NAMALWA (cell line): ENCODE data around the gene LIPC.
A peak's percentile ranks its signal among the peaks of the same experiment; 100 is the strongest.

ENCODE experiments used
- DNase-seq: peaks from one replicate; pipeline ENCODE4 v3.0.0-alpha.2; 2015; ENCODE audit warnings: low spot score

LIPC gene

DNA sequence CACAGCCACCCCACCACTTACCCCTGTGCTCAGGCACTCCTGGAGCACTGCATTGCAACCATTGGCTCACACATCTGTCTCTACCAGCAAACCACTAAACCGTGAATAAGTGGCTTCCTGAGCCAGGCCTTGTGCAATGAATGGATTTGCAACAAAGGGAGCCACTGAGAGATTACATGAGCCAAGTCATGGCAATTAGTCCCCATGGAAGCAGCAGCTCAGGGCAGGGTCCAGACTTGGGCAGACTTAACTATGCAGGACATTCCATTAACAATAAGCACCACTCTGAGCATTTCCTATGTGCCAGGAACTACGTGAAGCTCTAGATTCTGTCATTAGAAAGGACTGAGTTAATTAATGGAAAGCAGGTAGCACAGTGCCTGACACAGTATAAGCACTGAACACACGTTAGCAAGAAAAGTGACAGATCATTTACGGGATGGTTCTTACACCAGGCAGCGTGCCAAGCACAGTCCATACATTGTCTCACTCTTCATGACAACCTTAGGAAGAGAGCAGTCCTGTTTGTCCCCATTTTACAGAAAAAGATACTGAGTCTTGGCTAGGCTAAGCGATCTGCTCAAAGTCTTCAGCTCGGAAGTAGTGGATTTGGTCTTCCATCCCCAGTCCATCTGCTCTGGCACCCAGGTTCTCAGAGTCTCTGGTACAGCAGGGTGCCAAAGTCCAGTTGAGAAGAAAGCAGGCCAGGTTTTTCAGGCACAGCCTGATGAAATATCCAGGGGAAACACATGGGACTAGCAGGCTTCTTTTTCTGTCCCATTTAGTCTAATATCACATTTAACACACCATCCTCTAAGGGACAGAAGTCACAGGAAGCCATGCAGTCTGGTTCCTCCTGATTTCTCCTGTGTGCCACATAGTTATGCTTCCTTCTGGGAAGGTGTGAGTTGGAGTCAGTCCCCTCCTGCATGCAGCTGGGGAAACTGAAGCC, 44.1 kb downstream of the LIPC start:
- DNase-seq: no peak

DNA sequence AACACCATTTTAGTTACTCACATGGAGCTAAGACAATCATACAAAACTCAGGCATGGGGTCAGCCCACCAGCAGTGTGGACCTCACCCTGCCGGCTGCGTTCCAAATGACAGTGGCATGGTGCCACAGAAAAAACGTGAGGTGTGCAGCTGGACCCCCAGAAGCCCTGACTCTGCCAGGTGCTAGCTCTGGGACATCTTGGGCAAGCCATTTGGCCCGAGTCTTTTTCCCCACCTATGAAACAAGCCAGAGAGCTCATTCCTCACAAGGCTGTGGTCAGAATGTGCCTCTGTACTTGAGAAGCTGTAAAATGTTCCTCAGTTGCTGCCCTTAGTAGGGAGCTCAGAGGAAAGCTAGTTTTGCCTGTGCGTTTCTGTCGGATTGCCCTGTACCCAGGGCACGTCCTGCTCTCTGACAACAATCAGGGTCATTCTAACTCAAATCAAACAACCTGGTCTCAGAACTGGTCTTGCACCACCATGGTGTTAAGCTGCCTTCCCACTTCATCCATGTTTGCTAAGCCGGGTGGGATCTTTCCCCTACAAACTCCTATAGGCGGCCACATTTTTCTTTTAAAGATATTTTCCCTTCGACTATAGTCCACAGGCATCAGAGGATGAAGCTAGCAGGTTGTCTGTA, 44.9 kb downstream of the LIPC start:
- no peak for DNase-seq

DNA sequence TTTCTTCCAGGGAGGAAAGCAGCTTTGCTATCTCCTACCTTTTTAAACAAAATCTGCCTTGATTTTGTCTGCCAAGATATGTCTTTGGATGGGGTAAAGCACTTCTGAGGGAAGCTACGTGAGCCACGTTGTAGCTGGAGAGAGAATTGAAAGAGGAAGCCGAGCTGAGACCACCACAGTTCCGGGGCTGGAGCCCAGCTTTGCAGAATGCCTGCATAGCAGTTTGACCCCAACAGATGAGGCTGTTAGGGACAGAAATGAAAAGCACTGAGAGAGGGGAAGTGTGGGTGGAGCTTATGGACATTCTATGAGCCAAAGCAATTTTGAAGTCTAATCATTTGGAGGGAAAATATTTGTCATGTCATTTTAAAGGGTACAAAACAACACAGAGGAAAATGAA, 45.4 kb downstream of the LIPC start:
- DNase-seq: peak; percentile 12

DNA sequence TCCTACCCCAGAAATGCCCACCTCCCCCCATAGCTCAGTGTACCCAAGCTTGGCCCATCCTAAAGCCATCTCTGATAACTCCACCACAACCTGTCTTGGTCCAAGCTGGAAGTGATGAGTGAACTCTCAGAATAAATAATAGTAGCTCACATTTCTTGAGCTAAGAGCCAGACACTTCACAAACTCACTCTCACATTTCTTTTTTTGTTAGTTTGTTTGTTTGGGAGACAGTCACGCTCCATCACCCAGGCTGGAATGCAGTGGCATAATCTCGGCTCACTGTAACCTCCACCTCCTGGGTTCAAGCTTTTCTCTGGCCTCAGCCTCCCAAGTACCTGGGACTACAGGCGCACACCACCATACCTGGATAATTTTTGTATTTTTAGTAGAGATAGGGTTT, 46.2 kb downstream of the LIPC start:
- no peak for DNase-seq

DNA sequence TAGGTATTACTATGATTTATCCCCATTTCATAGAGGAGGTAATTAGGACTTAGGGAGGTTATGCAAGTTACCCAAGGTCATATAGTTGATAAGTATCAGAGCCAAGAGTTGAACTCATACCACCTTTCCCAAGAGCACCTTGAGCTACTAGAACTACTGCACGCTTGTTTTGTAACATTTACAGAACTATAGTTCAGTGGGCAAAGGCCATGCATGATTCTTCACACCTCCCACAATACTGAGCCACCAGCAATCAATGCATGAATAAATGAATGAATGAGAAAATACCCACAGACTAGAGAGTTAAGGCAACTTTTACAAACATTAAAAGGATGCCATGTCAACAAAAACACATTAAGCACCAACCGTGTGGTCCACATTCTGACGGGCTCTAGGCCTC, 46.8 kb downstream of the LIPC start:
- DNase-seq: no peak

DNA sequence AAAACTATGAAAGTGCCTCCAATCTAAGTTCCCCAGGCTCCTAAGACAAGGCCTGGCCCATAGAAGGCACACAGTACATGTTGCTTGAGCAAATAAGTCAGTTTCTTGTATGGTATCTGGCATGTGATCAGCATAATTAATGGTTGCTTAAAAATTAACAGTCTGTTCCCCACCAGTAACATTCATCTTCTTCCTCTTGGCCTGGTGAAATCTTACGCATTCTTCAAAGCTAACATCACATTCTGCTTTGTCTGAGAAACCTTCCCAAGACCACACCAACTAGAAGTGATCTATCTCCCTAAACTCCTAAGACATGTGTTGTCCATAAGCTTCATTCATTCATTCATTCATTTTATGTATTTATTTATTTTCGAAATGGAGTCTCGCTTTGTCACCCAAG, 48.1 kb downstream of the LIPC start:
- DNase-seq: no peak

DNA sequence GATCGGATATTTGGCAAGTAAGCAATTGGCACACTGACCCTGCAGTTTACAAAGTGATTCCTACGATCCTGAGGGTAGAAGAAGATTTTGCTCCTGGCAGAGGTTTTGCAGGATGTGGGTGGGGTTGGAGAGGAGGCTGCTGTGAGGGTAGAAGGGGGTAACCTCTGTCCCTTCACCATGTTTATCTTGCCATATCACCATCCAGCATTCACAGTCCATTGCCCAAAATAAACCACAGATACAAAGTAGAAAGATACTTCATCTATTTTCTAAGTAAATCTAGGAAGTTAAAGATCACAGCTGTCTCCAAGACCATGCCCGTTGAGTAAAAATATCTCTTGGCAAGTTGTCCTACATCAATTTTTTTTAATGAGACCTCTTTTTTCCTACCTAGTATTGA, 51.6 kb downstream of the LIPC start:
- no peak for DNase-seq

DNA sequence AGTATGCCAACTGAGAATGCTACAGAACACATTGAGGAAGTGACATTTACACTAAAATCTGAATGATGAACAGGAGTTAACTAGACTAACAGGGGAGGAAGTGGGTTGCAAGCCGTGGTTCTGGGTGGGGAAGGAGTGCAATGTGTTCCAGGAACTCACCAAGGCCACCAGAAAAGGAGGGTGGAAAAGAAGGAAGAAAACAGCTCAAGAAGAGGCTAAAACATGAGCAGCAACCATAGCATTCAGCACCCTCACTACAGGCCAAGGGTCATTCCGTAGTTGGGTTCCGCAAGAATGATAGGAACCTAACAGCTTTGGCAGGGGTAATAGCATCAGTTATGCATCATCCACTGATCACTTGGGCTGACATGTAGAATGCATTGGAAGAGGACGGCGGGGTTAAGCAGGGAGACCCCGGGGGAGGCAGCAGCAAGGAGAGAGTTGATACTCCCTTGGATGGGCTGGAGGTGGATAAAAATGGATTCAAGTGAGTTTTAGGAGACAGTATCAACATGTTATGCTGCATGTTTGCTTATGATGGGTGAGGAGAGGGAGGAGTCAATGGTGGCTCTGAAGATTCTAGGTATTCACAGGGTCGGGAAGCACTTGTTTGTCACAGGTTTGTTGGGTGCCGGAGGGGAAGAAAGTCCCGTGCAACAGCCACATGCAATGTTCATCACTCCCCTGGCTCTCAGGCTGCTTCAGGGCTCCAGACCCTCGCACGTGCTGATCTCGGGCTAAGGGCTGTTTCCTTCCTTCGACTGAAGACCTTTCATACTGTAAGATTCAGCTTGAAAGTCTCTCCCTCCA, 53.2 kb downstream of the LIPC start:
- no peak for DNase-seq

DNA sequence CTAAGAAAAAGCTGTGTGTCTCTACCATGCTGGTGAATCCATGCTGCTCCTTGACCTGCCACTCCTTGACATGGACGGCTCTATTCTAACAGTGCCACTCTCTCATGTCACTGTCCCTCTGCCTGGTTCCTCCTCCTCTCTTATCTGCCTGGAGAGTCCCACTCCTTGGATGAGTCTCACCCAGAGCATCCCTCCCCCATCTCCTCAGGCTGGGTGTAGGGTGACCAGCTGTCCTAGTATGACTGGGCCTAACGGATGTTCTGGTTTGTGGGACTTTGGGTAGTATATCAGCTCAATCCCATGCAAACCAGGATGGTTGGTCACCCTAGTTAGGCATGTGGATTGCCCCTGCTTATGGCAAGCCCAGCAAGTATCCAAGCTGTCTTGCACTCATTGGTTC, 54.3 kb downstream of the LIPC start:
- DNase-seq: no peak

DNA sequence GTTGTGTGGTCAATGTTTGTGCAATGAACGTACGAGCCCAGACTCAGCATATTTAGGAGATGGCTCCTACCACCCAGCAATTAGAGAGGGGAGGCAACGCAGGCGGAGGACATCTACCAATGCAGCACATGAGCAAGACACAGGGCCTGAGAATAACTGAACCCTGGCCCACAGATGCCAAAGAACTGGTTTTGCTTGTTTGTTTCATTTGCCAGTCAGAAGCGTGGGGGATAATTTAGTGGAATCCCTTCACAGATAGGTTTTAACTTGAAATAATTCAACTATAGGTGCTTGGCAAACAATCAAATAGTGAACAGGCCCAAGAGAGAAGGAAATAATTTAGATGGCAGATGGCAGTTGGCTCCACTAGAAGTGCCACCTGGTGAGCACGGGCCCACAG, 54.8 kb downstream of the LIPC start:
- DNase-seq: no peak

DNA sequence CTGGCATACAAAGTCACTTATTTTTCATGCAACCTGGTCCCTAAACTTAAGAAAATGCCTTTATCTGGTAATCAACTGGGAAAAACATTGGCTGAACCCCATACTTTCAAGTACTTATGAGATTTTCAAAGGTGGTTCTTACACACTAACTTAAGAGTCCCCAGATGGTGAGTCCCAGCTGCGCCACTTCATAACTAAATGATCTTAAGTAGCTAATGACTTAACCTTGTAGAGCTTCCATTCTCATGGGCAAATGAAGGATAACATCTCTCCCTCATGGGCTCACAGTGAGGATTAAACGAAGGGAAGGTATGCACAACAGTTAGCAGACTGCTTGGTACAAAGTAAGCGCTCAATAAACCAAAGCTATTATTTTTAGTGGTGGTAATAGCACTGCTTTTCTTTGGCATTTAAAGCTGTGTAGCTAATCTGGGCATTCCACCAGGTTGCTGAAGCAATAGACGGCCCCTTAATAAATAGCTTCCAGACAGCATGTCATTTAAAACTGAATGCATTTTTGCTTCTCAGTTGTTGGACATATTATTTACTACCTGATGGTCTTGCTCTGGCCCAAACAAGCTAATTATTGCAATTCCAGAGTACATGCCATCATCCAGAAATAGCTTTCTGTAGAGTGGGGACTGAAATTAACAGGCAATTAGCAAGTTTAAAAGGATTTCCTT, 55.4 kb downstream of the LIPC start:
- DNase-seq: no peak

DNA sequence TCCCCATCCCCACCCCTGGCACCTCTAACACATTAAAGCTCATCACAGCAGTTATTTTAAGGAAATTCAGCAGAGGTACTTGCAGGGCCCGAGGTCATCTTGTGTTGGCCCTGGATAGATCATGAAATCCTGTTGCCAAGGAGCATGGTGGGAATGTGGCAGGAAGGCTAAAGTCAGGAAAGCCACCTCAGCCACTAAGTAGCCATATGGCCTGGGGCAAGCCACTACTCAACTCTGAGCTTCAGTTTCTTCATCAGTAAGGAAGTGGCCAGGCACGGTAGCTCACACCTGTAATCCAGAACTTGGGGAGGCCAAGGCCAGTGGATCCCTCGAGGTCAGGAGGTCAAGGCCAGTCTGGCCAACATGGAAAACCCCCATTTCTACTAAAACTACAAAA, 55.9 kb downstream of the LIPC start:
- DNase-seq: no peak

DNA sequence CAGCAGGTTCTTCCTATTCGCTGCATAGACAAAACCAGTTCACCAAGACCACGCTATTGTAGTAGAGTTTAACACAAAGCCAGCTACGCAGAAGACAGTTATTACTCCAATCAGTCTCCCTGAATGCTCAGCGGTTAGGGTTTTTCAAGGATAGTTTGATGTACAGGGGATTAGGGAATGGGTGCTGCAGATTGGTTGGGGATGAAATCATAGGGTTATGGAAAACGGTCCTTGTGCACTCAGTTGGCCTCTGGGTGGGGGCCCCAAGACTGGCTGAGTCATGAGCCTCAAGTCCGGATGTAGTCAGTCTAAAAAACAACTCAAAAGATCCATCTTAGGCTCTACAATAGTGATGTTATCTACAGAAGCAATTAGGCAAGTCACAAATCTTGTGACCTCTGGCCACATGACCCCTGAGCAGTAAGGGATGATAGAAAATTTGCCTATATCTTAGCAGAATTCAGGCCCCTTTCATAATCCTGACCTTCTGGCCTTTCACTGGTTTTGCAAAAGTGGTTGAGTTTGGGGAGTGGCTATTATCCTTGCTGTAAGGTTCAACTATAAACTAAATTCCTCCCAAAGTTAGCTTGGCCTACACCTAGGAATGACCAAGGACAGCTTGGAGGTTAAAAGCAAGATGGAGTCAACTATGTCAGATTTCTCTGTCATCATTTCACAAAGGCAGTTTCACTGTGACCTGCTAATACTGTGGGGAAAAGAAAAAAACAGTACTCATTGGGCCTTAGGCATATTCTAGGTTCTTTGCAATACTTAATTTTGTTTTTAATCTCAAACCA, 57.7 kb downstream of the LIPC start:
- no peak for DNase-seq

DNA sequence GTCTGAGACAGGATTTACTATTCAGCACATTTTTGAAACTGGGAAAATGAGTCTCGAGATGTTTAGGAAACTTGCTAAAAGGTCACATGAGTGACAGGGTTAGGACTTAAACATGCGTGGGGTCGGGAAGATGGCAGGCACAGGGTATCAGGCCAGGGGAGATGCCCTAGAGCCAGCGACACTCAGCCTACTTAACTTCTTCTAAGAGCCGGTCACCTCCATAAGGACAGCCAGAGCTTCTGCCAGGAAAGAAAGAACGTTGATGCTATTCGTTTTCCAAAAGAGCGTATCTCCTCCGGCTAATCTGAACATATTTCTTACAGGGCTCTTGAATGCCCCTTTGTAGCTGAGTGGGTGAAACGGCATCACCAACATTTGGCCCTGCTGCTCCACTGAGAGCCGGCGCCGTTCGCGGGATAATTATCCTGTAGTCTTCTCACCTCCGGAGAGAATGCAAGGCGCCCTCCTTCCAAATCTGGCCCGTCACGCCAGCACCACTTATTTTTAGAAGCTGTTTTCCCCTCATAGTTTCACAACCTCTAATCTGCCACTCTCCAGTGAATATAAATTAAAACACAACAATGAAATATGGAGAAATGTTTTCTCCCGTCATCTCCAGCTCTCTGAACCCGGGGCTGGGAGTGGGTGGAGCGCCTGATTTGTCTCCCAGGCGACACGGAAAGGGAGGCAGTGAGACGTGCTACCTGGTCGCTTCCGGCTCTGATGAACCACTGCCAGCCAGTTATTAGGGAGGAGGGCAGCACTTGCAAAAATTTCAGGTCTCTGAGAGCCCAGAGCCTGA, 58.5 kb downstream of the LIPC start:
- no peak for DNase-seq

DNA sequence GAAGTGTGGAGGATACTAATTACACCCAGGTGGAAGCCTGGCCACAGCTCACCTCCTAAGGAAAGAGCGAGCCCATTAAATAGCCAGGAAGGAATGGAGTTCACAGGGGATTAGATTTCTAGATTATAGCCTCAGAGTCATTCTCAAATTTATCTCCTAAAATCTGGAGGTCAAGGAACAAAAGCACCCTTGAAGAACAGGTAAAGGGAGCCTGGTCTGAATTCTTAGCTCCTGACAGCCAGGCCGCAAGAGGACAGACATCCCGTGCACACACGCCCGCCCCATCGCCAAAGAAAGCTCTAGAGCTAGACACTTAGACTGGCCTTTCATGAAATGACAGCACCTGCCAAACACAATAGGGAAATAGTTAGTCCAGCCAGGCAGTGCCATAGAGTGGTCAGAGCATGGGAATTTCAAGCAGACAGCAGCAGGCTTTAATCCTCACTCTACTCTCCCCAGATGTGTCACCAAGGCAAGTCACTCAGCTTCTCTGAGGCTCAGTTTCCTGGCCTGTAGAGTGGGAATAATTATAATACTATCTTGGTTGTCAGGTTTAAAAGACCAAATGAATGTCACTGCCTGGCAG, 59.2 kb downstream of the LIPC start:
- DNase-seq: no peak

DNA sequence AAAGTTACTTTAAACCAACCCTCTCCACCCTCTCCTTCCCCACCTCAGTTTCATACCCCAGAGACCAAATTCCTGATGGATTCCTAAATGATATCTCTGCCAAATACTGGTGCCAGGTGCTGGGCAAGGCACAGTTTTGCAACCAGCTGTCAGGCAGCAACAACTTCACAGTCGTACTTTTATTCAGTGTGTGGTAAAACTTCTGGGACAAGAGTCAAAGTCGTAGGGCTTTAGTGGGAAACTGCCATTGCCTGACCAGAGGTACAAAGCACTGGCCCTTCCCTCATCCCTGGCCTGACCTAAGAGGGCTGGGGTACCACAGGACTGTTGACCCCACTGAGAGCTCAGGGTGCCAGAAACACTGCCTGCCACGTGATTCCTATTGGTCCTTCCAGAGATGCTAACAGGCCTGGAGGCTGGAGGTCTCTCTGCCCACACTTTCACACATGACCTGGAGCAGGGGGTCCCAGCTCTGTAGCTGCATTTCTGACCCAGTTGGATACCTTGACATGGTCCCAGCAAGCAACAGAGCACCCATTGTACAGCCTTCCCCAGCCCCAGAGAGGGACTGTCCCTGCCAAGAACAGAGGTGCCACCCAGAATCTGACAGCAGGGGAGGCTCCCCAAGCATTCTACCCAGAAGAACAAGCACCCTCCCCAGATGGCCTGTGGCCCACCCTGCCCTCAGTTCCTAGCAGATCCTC, 59.9 kb downstream of the LIPC start:
- no peak for DNase-seq

DNA sequence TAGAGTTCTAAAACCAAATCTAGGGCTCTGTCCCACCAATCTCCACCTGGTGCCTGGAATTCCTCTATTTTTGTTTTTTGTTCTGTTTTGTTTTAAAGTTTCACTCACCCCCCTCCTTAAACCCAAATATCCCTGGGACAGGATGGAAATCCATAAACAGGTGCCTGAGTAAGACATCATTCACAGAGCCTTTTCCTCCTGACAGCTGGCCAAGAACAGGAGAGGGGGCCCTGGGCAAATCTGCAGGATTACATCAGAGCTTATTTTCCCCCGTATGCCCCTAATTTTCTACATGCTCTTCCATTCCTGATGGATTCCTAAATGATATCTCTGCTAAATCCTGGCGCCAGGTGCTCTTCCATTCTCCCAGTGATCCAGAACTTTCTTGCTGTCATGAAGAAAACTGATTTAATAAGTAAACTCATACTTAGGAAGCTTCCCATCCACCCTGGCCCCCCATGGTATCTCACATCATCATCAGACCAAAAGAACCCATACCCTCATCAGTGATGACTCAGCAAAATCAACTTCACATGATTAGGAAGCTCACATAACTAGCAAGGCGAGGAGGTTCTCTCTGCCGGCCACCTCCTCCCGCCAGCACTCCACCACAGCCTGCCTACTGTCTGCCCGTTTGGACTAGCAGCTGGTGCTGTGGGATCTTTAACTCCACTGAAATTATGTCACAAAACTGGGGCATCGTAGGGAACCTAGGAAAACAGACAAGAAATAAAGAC, 61.0 kb downstream of the LIPC start:
- no peak for DNase-seq

DNA sequence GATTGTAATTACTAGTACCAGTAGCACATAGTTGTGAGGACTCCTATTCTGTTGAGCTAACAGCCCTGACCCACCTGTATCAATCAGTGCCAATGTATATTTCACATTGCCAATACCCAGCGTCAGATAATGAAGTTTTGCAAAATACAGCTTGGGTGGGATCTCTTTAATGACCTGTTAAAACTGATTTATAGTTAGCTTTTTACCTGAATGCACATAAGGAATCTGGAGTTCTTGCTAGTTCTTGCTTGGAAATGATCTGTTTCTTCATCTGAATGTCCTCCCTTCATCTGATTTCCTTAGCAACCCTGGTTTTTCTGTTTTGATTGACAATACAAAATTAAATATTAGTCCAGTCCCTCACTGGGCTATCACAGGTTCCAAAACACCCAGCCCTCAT, 62.8 kb downstream of the LIPC start:
- DNase-seq: no peak

DNA sequence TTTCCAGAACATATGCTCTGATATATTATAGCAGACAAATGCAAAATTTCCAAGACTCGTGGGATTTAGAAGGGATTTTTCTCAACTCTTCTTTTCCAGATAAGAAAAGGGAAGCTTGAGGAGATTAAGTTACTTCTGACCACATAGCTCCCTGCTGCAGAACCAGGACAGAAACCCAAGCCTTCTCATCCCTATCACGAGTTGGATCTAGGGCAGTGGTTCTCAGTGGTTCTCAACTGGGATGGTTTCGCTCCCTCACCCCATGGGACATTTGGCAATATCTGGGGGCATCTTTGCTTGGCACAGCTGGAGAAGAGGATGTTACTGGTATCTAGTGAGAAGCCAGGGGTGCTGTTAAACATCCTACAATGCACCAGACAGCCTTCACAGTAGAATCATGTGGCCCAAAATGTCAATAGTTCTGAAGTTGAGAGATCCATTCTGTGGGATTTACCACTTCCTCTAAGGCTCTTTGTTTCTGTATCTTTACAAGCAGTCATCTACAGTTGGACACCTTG, 64.2 kb downstream of the LIPC start:
- no peak for DNase-seq
